GM13976 (cell line): ENCODE results near the gene CITED2.

ENCODE experiments used
- DNase-seq: peaks from one replicate; pipeline ENCODE4 v3.0.0; 2012; ENCODE audit warnings: low spot score
- CTCF ChIP-seq: IDR thresholded peaks from 2 replicates; pipeline ENCODE4 v1.5.1; 2012; ENCODE audit warnings: borderline replicate concordance, mild to moderate bottlenecking; ENCODE audit not compliant: insufficient read depth; ENCODE audit errors: extremely low read depth, missing control alignments, control extremely low read depth
- in situ Hi-C: fragments of 300-500 bp; cut with MboI; formaldehyde crosslinking; loops from one replicate; pipeline ENCODE4 v1.12.0; 2022; ENCODE audit warnings: low sequenced_read_pairs, mixed read lengths, inconsistent platforms; ENCODE audit not compliant: unreplicated experiment

CITED2 gene

GRCh38 chr6:139371421-139372203, 2.8 kb downstream of the CITED2 start:
- in situ Hi-C loops, result no loop called here
- DNase-seq, result no peak
- TF ChIP-seq CTCF, result no peak

GRCh38 chr6:139370999-139371345, 3.5 kb downstream of the CITED2 start:
- no peak for TF ChIP-seq CTCF
- in situ Hi-C loops, result no loop called here
- no peak for DNase-seq

- in situ Hi-C loops, result no loop called here
- peak; percentile 3 for TF ChIP-seq CTCF
- no peak for DNase-seq
These were observed 4.0 kb downstream of the CITED2 start for GRCh38 chr6:139370283-139370998.

- in situ Hi-C loops, result loop anchor here (10.0 kb wide), 1 partner anchor 555 kb away; no protein-coding TSS in a partner anchor
- peak; percentile 47 for TF ChIP-seq CTCF
- peak; percentile 41 for DNase-seq
These were observed 4.7 kb downstream of the CITED2 start for GRCh38 chr6:139369568-139370282.

- no peak for TF ChIP-seq CTCF
- DNase-seq, result no peak
- in situ Hi-C loops, result loop anchor here (10.0 kb wide), 1 partner anchor 554 kb away; no protein-coding TSS in a partner anchor
These were observed 5.4 kb downstream of the CITED2 start for GRCh38 chr6:139369068-139369467.

- in situ Hi-C loops, result loop anchor here (10.0 kb wide), 1 partner anchor 554 kb away; no protein-coding TSS in a partner anchor
- TF ChIP-seq CTCF, result no peak
- no peak for DNase-seq
These were observed 5.8 kb downstream of the CITED2 start for GRCh38 chr6:139368661-139369060.
